Choroid plexus epithelial cell (primary cell): Measurements from ENCODE around the gene SMCO4.

Source experiments
- DNase-seq: peaks from one replicate; pipeline ENCODE4 v3.0.0-alpha.2; 2010; ENCODE audit warnings: low read depth
- H3K4me3 ChIP-seq: 2 replicates; pipeline ENCODE4 v1.5.1; 2011; ENCODE audit warnings: low read depth, mild to moderate bottlenecking, control low read depth, low read length, moderate library complexity
- CTCF ChIP-seq: conservative IDR thresholded peaks from 2 replicates; pipeline ENCODE4 v1.5.1; 2011; ENCODE audit warnings: low read depth, mild to moderate bottlenecking, control low read depth, inconsistent platforms, low read length, moderate library complexity

SMCO4 gene

GRCh38 chr11:93528252-93528651 lies 14.9 kb downstream of the SMCO4 start:
- no peak for TF ChIP-seq CTCF
- no peak for DNase-seq
- no peak overlapping the region for H3K4me3 ChIP-seq

- H3K4me3 ChIP-seq, result no peak overlapping the region
- TF ChIP-seq CTCF, result no peak
Observed at GRCh38 chr11:93526641-93527583, 16.3 kb downstream of the SMCO4 start.

GRCh38 chr11:93526346-93526633 lies 16.9 kb downstream of the SMCO4 start:
- no peak for DNase-seq
- H3K4me3 ChIP-seq, result no peak overlapping the region
- no peak for TF ChIP-seq CTCF

More at GRCh38 chr11:93526641-93527583, 16.3 kb downstream of the SMCO4 start:
- DNase-seq, result no peak

- peak; percentile 64 for DNase-seq
- H3K4me3 ChIP-seq, result no peak overlapping the region
- TF ChIP-seq CTCF, result no peak
Observed at GRCh38 chr11:93525601-93526345, 17.4 kb downstream of the SMCO4 start.

- DNase-seq, result no peak
Observed at GRCh38 chr11:93524858-93525257, 18.3 kb downstream of the SMCO4 start.

GRCh38 chr11:93524173-93524536 lies 19.0 kb downstream of the SMCO4 start:
- TF ChIP-seq CTCF, result no peak
- no peak overlapping the region for H3K4me3 ChIP-seq
- no peak for DNase-seq

More at GRCh38 chr11:93524858-93525257, 18.3 kb downstream of the SMCO4 start:
- TF ChIP-seq CTCF, result no peak
- H3K4me3 ChIP-seq, result no peak overlapping the region
